Peyer's patch (tissue), 4 donors: ENCODE measurements around the gene SSR2. TPM values are rescaled to one million over a fixed set of nuclear protein-coding genes. Genes with fewer than 3 reads are reported as not detected.

Experiments
- DNase-seq, 3 donors: peaks; one replicate each; pipeline ENCODE4 v3.0.0-alpha.2; 2017 to 2019
- H3K27ac ChIP-seq, 4 donors: fragments of 200-600 bp; sonication (generic); one replicate each; pipeline ENCODE4 v1.5.1; 2016 to 2019
- H3K27me3 ChIP-seq, 2 donors: fragments of 200-600 bp; sonication (generic); one replicate each; pipeline ENCODE4 v1.5.1; 2019
- H3K36me3 ChIP-seq, 3 donors: fragments of 200-600 bp; sonication (generic); one replicate each; pipeline ENCODE4 v1.5.1; 2016 to 2019
- H3K4me1 ChIP-seq, 4 donors: fragments of 200-600 bp; sonication (generic); one replicate each; pipeline ENCODE4 v1.5.1; 2016 to 2019
- H3K4me3 ChIP-seq, 4 donors: fragments of 200-600 bp; sonication (generic); 1 replicate in 3 of 4; 2 replicates in 1 of 4; pipeline ENCODE4 v1.5.1; 2016 to 2019; ENCODE audit warnings: mild to moderate bottlenecking in 1 of 4
- H3K9me3 ChIP-seq, 4 donors: fragments of 200-600 bp; sonication (generic); one replicate each; pipeline ENCODE4 v1.5.1; 2016 to 2019; ENCODE audit warnings: mild to moderate bottlenecking in 1 of 4
- CTCF ChIP-seq, 6 experiments: fragments of 450-650 bp in 4 of 6; fragments of 200-600 bp in 2 of 6; sonication (generic) in 1 of 6; IDR thresholded peaks; one replicate each; pipeline ENCODE4 v1.5.1; 2017 to 2019; ENCODE audit warnings: antibody characterized with exemption in 6 of 6, mild to moderate bottlenecking in 3 of 6, moderate library complexity in 1 of 6
- POLR2A ChIP-seq, 2 donors: fragments of 450-650 bp; IDR thresholded peaks; one replicate each; pipeline ENCODE4 v1.5.1; 2017; ENCODE audit warnings: antibody characterized with exemption in 2 of 2, mild to moderate bottlenecking in 2 of 2, moderate library complexity in 2 of 2
- total RNA-seq, 4 donors: library from RNA; depleted of rRNA; stranded (reverse); fragments of >200 nt; gene quantifications; one replicate each; pipeline ENCODE4 v1.1.0, GENCODE V29; 2016

SSR2 gene
- total RNA-seq, 4 donors from 2014 or later = 133 to 269 (median 202) TPM

- Histone ChIP-seq H3K27ac (no peak overlapping the region), H3K27me3 (no peaks in the 10 kb centered on the region), H3K9me3 (no peaks in the 10 kb centered on the region), H3K4me3 (no peak overlapping the region), H3K36me3 (peaks cover 0 to 41% (median 0%) of the 10 kb centered on the region in 3 donors), H3K4me1 (no peaks in the 10 kb centered on the region)
- no peak for DNase-seq
- no peak for TF ChIP-seq CTCF (IDR thresholded peaks at IDR 0.05)
- no peak for TF ChIP-seq POLR2A (IDR thresholded peaks at IDR 0.05)
These were observed 13.9 kb downstream of the SSR2 start for GRCh38 chr1:156006666-156007376.

GRCh38 chr1:156004843-156005584 is 15.7 kb downstream of the SSR2 start:
- H3K27ac ChIP-seq = peak overlapping the region in 1 of 4 donors; percentile 64
- no peaks in the 10 kb centered on the region for H3K9me3 ChIP-seq
- peaks cover 0 to 4% (median 0%) of the 10 kb centered on the region in 4 donors for H3K4me1 ChIP-seq
- TF ChIP-seq POLR2A (IDR thresholded peaks at IDR 0.05) (no peak), CTCF (IDR thresholded peaks at IDR 0.05) (no peak)
- peak in 2 of 3 donors; percentile 54 to 59 for DNase-seq
- no peak overlapping the region for H3K4me3 ChIP-seq
- peaks cover 0 to 23% (median 0%) of the 10 kb centered on the region in 3 donors for H3K36me3 ChIP-seq
- H3K27me3 ChIP-seq = no peaks in the 10 kb centered on the region

GRCh38 chr1:156003923-156004188 is 16.9 kb downstream of the SSR2 start:
- Histone ChIP-seq H3K9me3 (no peaks in the 10 kb centered on the region), H3K4me3 (peak overlapping the region in 2 of 4 donors; percentile 45 to 50), H3K4me1 (peaks cover 0 to 4% (median 0%) of the 10 kb centered on the region in 4 donors), H3K36me3 (peaks cover 0 to 11% (median 0%) of the 10 kb centered on the region in 3 donors), H3K27me3 (no peaks in the 10 kb centered on the region), H3K27ac (peak overlapping the region in 3 of 4 donors; percentile 75 to 87 (median 84))
- TF ChIP-seq CTCF (IDR thresholded peaks at IDR 0.05) = no peak
- no peak for TF ChIP-seq POLR2A (IDR thresholded peaks at IDR 0.05)
- DNase-seq = no peak

- no peaks in the 10 kb centered on the region for H3K27me3 ChIP-seq
- H3K36me3 ChIP-seq = peaks cover 0 to 4% (median 0%) of the 10 kb centered on the region in 3 donors
- no peaks in the 10 kb centered on the region for H3K9me3 ChIP-seq
- no peak for DNase-seq
- H3K4me1 ChIP-seq = peaks cover 0 to 4% (median 0%) of the 10 kb centered on the region in 4 donors
- H3K4me3 ChIP-seq = peak overlapping the region in 2 of 4 donors; percentile 45 to 50
- TF ChIP-seq POLR2A (IDR thresholded peaks at IDR 0.05) (no peak), CTCF (IDR thresholded peaks at IDR 0.05) (no peak)
- peak overlapping the region in 3 of 4 donors; percentile 75 to 87 (median 84) for H3K27ac ChIP-seq
These were observed 18.4 kb downstream of the SSR2 start for GRCh38 chr1:156002188-156002911.

- no peaks in the 10 kb centered on the region for H3K9me3 ChIP-seq
- H3K36me3 ChIP-seq = peaks cover 0 to 1% (median 0%) of the 10 kb centered on the region in 3 donors
- peaks cover 0 to 4% (median 0%) of the 10 kb centered on the region in 4 donors for H3K4me1 ChIP-seq
- TF ChIP-seq CTCF (IDR thresholded peaks at IDR 0.05) = no peak
- TF ChIP-seq POLR2A (IDR thresholded peaks at IDR 0.05) = no peak
- H3K4me3 ChIP-seq = peak overlapping the region in 2 of 4 donors; percentile 45 to 50
- no peaks in the 10 kb centered on the region for H3K27me3 ChIP-seq
- no peak for DNase-seq
- H3K27ac ChIP-seq = peak overlapping the region in 3 of 4 donors; percentile 68 to 87 (median 75)
These were observed 19.0 kb downstream of the SSR2 start for GRCh38 chr1:156001662-156002171.
